K562 (cell line): ENCODE measurements around the gene DPH1. TPM values are rescaled to one million over a fixed set of nuclear protein-coding genes. Genes with fewer than 3 reads are reported as not detected.

ENCODE experiments used
- ATAC-seq: fragments of 200-7000 bp; cut with Tn5 transposase; 3 replicates; pipeline ENCODE4 v1.9.1; 2020; ENCODE audit warnings: moderate library complexity
- BruUV-seq: library from RNA; stranded (reverse); fragments of 400-500 nt; replicated peaks from 2 replicates; lab custom pipeline; 2021; lab: Mats Ljungman, UMichigan
- CTCF ChIA-PET: fragments of 300-600 bp; formaldehyde crosslinking; extraction: SDS; loops from one replicate; lab custom pipeline; 2021; ENCODE audit warnings: low intra/inter-chr PET ratio; lab: Yijun Ruan, JAX
- POLR2A ChIA-PET: fragments of 300-600, 350-650 bp; sonication (Branson Sonifier 250); formaldehyde crosslinking; extraction: SDS; loops from one replicate; lab custom pipeline; 2021; ENCODE audit warnings: antibody characterized with exemption, inconsistent platforms; lab: Yijun Ruan, JAX
- DNase-seq, 4 experiments: peaks; one replicate each; pipeline versions ENCODE4 v3.0.0 to v3.0.0-alpha.2; 2011 to 2018; ENCODE audit warnings: low spot score in 3 of 4, mixed read lengths in 3 of 4; ENCODE audit errors: extremely low read depth in 1 of 4
- FAIRE-seq: peaks from 2 replicates; lab custom pipeline; 2011; peaks lifted over from hg19 to GRCh38; lab: Jason Lieb, UNC
- H2AFZ ChIP-seq: 2 replicates; pipeline ENCODE4 v1.6.0; 2011; ENCODE audit warnings: low read depth, low read length, control low read depth, inconsistent platforms
- H3K27ac ChIP-seq: fragments of 200-600 bp; 3 replicates; pipeline ENCODE4 v1.8.0; 2011; ENCODE audit warnings: low read depth, mild to moderate bottlenecking, control low read depth, inconsistent platforms, low read length, moderate library complexity, mixed read lengths; ENCODE audit errors: extremely low read depth
- H3K27me3 ChIP-seq, 2 experiments: fragments of 300-600 bp in 1 of 2; 2 replicates in 1 of 2; 3 replicates in 1 of 2; pipeline versions ENCODE4 v1.6.0 to v1.8.0; 2011; ENCODE audit warnings: inconsistent platforms in 2 of 2, low read length in 2 of 2, mild to moderate bottlenecking in 1 of 2, mixed read lengths in 1 of 2, moderate library complexity in 1 of 2; ENCODE audit not compliant: control insufficient read depth in 2 of 2, insufficient read depth in 2 of 2
- H3K36me3 ChIP-seq: fragments of 300-600 bp; 3 replicates; pipeline ENCODE4 v1.8.0; 2011; ENCODE audit warnings: mild to moderate bottlenecking, low read length, inconsistent platforms; ENCODE audit not compliant: control insufficient read depth, insufficient read depth
- H3K4me1 ChIP-seq, 2 experiments: fragments of 200-600 bp in 1 of 2; replicated peaks in 1 of 2; 2 replicates in 1 of 2; 3 replicates in 1 of 2; pipeline versions ENCODE4 v1.5.1 to v1.8.0; 2011; ENCODE audit warnings: inconsistent platforms in 2 of 2, low read length in 2 of 2, mild to moderate bottlenecking in 1 of 2, mixed read lengths in 1 of 2, moderate library complexity in 1 of 2; ENCODE audit not compliant: control insufficient read depth in 2 of 2, insufficient read depth in 2 of 2
- H3K4me2 ChIP-seq: 2 replicates; pipeline ENCODE4 v1.6.1; 2011; ENCODE audit warnings: low read length, control low read depth, inconsistent platforms, mixed read lengths; ENCODE audit not compliant: insufficient read depth
- H3K4me3 ChIP-seq: fragments of 200-600 bp; sonication (generic), shearing (Covaris generic); 2 replicates; pipeline ENCODE4 v1.5.1; 2016; ENCODE audit warnings: control low read depth, inconsistent platforms
- H3K79me2 ChIP-seq: fragments of 200-600 bp; 3 replicates; pipeline ENCODE4 v1.8.0; 2011; ENCODE audit warnings: low read length, inconsistent platforms; ENCODE audit not compliant: control insufficient read depth, insufficient read depth
- H3K9ac ChIP-seq, 2 experiments: 2 replicates each; pipeline versions ENCODE4 v1.6.0 to v1.6.1; 2011; ENCODE audit warnings: low read depth in 2 of 2, low read length in 2 of 2, control low read depth in 1 of 2, inconsistent platforms in 1 of 2, mild to moderate bottlenecking in 1 of 2, mixed read lengths in 1 of 2; ENCODE audit not compliant: insufficient read depth in 1 of 2
- H3K9me1 ChIP-seq: one replicate; pipeline ENCODE4 v1.6.0; 2011; ENCODE audit warnings: inconsistent platforms, mild to moderate bottlenecking, low read length, moderate library complexity; ENCODE audit not compliant: control insufficient read depth, insufficient read depth
- H3K9me3 ChIP-seq: replicated peaks from 2 replicates; pipeline ENCODE4 v1.5.1; 2011; ENCODE audit warnings: low read depth, low read length, inconsistent platforms; ENCODE audit not compliant: control insufficient read depth, insufficient read depth
- H4K20me1 ChIP-seq: replicated peaks from 2 replicates; pipeline ENCODE4 v1.6.1; 2011; ENCODE audit warnings: low read length, inconsistent platforms, mixed read lengths; ENCODE audit not compliant: control insufficient read depth, insufficient read depth
- ATF4 ChIP-seq: fragments of 450-650 bp; formaldehyde crosslinking; IDR thresholded peaks from 2 replicates; pipeline ENCODE4 v1.4.0; 2022; ENCODE audit warnings: mild to moderate bottlenecking, moderate library complexity
- CCNT2 ChIP-seq: IDR thresholded peaks from 2 replicates; pipeline ENCODE4 v1.6.1; 2011; ENCODE audit warnings: borderline replicate concordance, low read depth, mild to moderate bottlenecking, moderate library complexity, mixed read lengths, low read length; ENCODE audit not compliant: insufficient read length; ENCODE audit errors: extremely low read depth
- DEAF1 ChIP-seq: fragments of 450-650 bp; formaldehyde crosslinking; IDR thresholded peaks from 2 replicates; pipeline ENCODE4 v1.4.0; 2020; ENCODE audit warnings: mild to moderate bottlenecking, moderate library complexity
- POLR3A ChIP-seq: IDR thresholded peaks from 2 replicates; pipeline ENCODE4 v1.6.1; 2011; ENCODE audit warnings: borderline replicate concordance, mild to moderate bottlenecking, moderate library complexity; ENCODE audit not compliant: insufficient read length, insufficient read depth; ENCODE audit errors: extremely low read depth
- PPARD ChIP-seq: fragments of 250-450 bp; sonication (Bioruptor Pico); IDR thresholded peaks from 2 replicates; pipeline ENCODE4 v1.8.0; 2022; ENCODE audit warnings: inconsistent platforms, mild to moderate bottlenecking, moderate library complexity
- RB1 ChIP-seq: fragments of 450-650 bp; IDR thresholded peaks from 2 replicates; pipeline ENCODE4 v1.6.1; 2017; ENCODE audit warnings: low read depth, mild to moderate bottlenecking
- RBM34 ChIP-seq: fragments of 200-400 bp; formaldehyde crosslinking; IDR thresholded peaks from 2 replicates; pipeline ENCODE4 v1.6.1; 2018; ENCODE audit warnings: low read length, borderline replicate concordance; ENCODE audit not compliant: insufficient read depth
- TAF1 ChIP-seq: IDR thresholded peaks from 2 replicates; pipeline ENCODE4 v1.6.1; 2011; ENCODE audit warnings: mild to moderate bottlenecking, low read length, moderate library complexity; ENCODE audit not compliant: insufficient read depth, control insufficient read depth, severe bottlenecking; ENCODE audit errors: extremely low read depth
- TOE1 ChIP-seq, 2 experiments: fragments of 450-650 bp in 1 of 2; sonication (generic) in 1 of 2; formaldehyde crosslinking in 1 of 2; IDR thresholded peaks; 2 replicates each; pipeline versions ENCODE4 v1.7.1 to v1.8.0; 2016 to 2022; ENCODE audit warnings: borderline replicate concordance in 2 of 2, mild to moderate bottlenecking in 2 of 2, antibody characterized with exemption in 1 of 2, inconsistent platforms in 1 of 2, low read depth in 1 of 2, missing genetic modification reagents in 1 of 2, moderate library complexity in 1 of 2
- ZFX ChIP-seq: sonication (generic); formaldehyde crosslinking; IDR thresholded peaks from 2 replicates; pipeline ENCODE4 v1.8.0; 2022; ENCODE audit warnings: mild to moderate bottlenecking, missing genetic modification reagents, moderate library complexity
- ZNF511 ChIP-seq: sonication (generic); formaldehyde crosslinking; IDR thresholded peaks from 2 replicates; pipeline ENCODE4 v1.8.0; 2022; ENCODE audit warnings: mild to moderate bottlenecking, missing genetic modification reagents
- ZNF584 ChIP-seq: fragments of 200-800 bp; sonication (Bioruptor generic); IDR thresholded peaks from 2 replicates; pipeline ENCODE4 v1.6.1; 2016; ENCODE audit warnings: low read depth, mild to moderate bottlenecking, missing genetic modification characterization, missing compliant biosample characterization
- ZNF764 ChIP-seq: fragments of 250-450 bp; sonication (Bioruptor Pico); IDR thresholded peaks from 2 replicates; pipeline ENCODE4 v1.4.0; 2020; ENCODE audit warnings: low read depth, mild to moderate bottlenecking, moderate library complexity
- WGBS: fragments of 100-300 bp; shearing (Covaris generic); methylation state at CpG from one replicate; pipeline ENCODE4 v1.1.6; 2016; ENCODE audit warnings: low coverage, mixed read lengths; ENCODE audit not compliant: insufficient coverage; ENCODE audit errors: missing lambda C conversion rate; 5-methylcytosine and 5-hydroxymethylcytosine counted together
- in situ Hi-C: fragments of 300-500 bp; cut with MboI; formaldehyde crosslinking; loops from 4 replicates; pipeline ENCODE4 v1.15.0; 2018; ENCODE audit warnings: inconsistent platforms, mixed read lengths
- intact Hi-C: fragments of 100-400 bp; cut with micrococcal nuclease; formaldehyde crosslinking; loops from 2 replicates; pipeline ENCODE4 v1.14.2; 2022
- polyA plus RNA-seq, 8 experiments: library from polyadenylated mRNA; depleted of rRNA in 4 of 8; stranded (reverse) in 5 of 8; unstranded in 3 of 8; fragments of >200 nt; fragmentation: Nextera tagmentation in 2 of 8; fragmentation: Illumina TruSeq in 1 of 8; extraction: Ambion mirVana in 2 of 8; extraction: Trizol in 1 of 8; gene quantifications; 2 replicates each; pipeline versions ENCODE4 v1.2.1 to v1.2.3, GENCODE V29; 2011 to 2014; ENCODE audit warnings: inconsistent platforms in 1 of 8, missing spikeins in 1 of 8
- total RNA-seq, 7 experiments: library from RNA; depleted of rRNA in 6 of 7; stranded (reverse); fragments of >200 nt in 6 of 7; fragmentation: Illumina TruSeq in 2 of 7; extraction: Trizol in 2 of 7; gene quantifications; 2 replicates each; pipeline versions ENCODE4 v1.2.1 to v1.2.3, GENCODE V29; 2011 to 2021; ENCODE audit warnings: low replicate concordance in 1 of 7
- TF ChIP-seq, protein P1 (sequence below): fragments of 450-650 bp; IDR thresholded peaks from 2 replicates; pipeline ENCODE4 v1.6.1; 2018; ENCODE audit warnings: mild to moderate bottlenecking, low read depth; ENCODE audit not compliant: partially characterized antibody

DPH1 gene
- total and polyA plus RNA-seq, 9 of the 15 experiments (the other 6 are each of a cell fraction or from before 2014, with no cell fraction given): 0.42 to 40.6 (median 20.2) TPM

DNA sequence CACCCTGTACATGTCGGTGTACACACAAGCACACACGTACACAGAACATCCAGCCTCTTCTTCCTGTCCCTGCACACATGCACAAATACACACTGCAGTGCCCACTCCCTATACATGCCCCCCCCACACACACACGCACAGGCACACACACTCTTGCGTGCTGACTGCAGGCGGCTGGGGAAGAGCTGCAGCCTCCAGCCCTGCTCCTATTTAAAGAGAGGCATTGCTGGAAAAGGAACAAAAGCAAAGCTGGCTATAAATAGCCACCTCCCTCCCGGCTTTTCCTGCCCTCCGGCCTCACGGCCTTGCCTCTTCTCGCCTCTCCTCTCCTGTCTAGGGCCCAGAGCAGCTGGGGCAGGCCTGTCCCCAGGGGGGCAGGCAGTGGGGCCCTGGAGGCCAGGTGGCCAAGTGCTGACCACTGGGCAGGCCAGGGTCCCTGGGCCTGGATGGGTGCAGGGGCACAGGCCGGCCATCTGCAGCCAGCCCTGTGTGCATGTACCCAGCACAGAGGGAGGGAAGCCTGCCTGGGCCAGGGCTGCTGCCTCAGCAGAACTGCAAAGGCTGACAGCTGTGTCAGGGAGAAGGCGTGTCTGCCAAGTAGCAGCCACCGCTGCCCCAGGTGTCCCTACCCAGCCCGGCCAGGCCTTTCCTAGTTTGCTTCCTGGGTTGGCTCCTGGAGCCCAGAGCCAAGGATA lies 30.2 kb upstream of the DPH1 start (continued):
- TF ChIP-seq DEAF1 (CRISPR knock-in tag): no peak
- TF ChIP-seq CCNT2: no peak
- TF ChIP-seq PPARD (CRISPR knock-in tag): no peak
- no peak for TF ChIP-seq ATF4 (CRISPR knock-in tag)
- no peak for TF ChIP-seq ZNF584

GRCh38 chr17:2002767-2003329 lies 27.1 kb upstream of the DPH1 start:
- H3K27me3 ChIP-seq: peaks cover 0 to 2% of the 10 kb centered on the region in 2 experiments; a peak in 1 of 5 replicates
- no peak overlapping the region for H3K4me3 ChIP-seq
- WGBS: 38% methylated on average over 10 of the region's 16 CpGs
- peaks cover 0 to 9% of the 10 kb centered on the region in 2 experiments; a peak in 2 of 5 replicates for H3K4me1 ChIP-seq
- intact Hi-C loops (no loop called here), in situ Hi-C loops (no loop called here)
- no peaks in the 10 kb centered on the region for H4K20me1 ChIP-seq
- ChIA-PET POLR2A (interaction anchor here (0.6 kb wide), 1 partner anchor 16 kb away, joined by 4 read pairs; no protein-coding TSS in a partner anchor), CTCF (no interaction called here)
- H3K36me3 ChIP-seq: no peaks in the 10 kb centered on the region
- no peaks in the 10 kb centered on the region for H3K79me2 ChIP-seq
- no peak overlapping the region; a peak in 1 of 4 replicates for H3K9ac ChIP-seq
- DNase-seq (no peak), ATAC-seq (no peak), FAIRE-seq (no peak)
- BruUV-seq: no TSS peak
- H2AFZ ChIP-seq: no peak overlapping the region
- no peak overlapping the region for H3K4me2 ChIP-seq
- H3K27ac ChIP-seq: no peak overlapping the region
- H3K9me3 ChIP-seq: no peaks in the 10 kb centered on the region
- no peaks in the 10 kb centered on the region for H3K9me1 ChIP-seq
- TF ChIP-seq, protein P1, sequence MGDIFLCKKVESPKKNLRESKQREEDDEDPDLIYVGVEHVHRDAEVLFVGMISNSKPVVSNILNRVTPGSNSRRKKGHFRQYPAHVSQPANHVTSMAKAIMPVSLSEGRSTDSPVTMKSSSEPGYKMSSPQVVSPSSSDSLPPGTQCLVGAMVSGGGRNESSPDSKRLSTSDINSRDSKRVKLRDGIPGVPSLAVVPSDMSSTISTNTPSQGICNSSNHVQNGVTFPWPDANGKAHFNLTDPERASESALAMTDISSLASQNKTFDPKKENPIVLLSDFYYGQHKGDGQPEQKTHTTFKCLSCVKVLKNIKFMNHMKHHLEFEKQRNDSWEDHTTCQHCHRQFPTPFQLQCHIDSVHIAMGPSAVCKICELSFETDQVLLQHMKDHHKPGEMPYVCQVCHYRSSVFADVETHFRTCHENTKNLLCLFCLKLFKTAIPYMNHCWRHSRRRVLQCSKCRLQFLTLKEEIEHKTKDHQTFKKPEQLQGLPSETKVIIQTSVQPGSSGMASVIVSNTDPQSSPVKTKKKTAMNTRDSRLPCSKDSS: no peak
- TF ChIP-seq TAF1: no peak
- no peak for TF ChIP-seq RBM34
- no peak for TF ChIP-seq ZFX (CRISPR knock-in tag)
- TF ChIP-seq ZNF764 (CRISPR knock-in tag): no peak
- no peak for TF ChIP-seq ZNF511 (CRISPR knock-in tag)
- TF ChIP-seq RB1: no peak
- TF ChIP-seq POLR3A: no peak
- TF ChIP-seq TOE1 (IDR thresholded peaks at IDR 0.05; ENCODE audit: borderline replicate concordance): no peak
- no peak for TF ChIP-seq TOE1 (CRISPR knock-in tag; IDR thresholded peaks at IDR 0.05; ENCODE audit: borderline replicate concordance, low read depth)
